Neutrophil (primary cell): ENCODE measurements around the gene EZR.

Experiments
- H3K27ac ChIP-seq: fragments of 200-600 bp; sonication (generic); 2 replicates; pipeline ENCODE4 v1.5.1; 2016; ENCODE audit warnings: mild to moderate bottlenecking, moderate library complexity
- H3K27me3 ChIP-seq: fragments of 200-600 bp; sonication (generic); 2 replicates; pipeline ENCODE4 v1.6.0; 2016; ENCODE audit warnings: mild to moderate bottlenecking
- H3K36me3 ChIP-seq: fragments of 200-600 bp; sonication (generic); 2 replicates; pipeline ENCODE4 v1.5.1; 2017
- H3K4me1 ChIP-seq, 2 experiments: fragments of 200-600 bp in 1 of 2; sonication (generic) in 1 of 2; 1 replicate in 1 of 2; 2 replicates in 1 of 2; pipeline versions ENCODE4 v1.5.1 to v1.6.1; 2013 to 2016; ENCODE audit warnings: low read depth in 1 of 2, low read length in 1 of 2, mild to moderate bottlenecking in 1 of 2, moderate library complexity in 1 of 2; ENCODE audit not compliant: control insufficient read depth in 1 of 2, insufficient read depth in 1 of 2
- H3K4me3 ChIP-seq, 2 experiments: fragments of 200-600 bp in 1 of 2; sonication (generic) in 1 of 2; 1 replicate in 1 of 2; 2 replicates in 1 of 2; pipeline ENCODE4 v1.5.1; 2013 to 2016; ENCODE audit warnings: low read depth in 1 of 2, low read length in 1 of 2, mild to moderate bottlenecking in 1 of 2, moderate library complexity in 1 of 2
- H3K9me3 ChIP-seq: fragments of 200-600 bp; sonication (generic); 2 replicates; pipeline ENCODE4 v1.5.1; 2016
- CTCF ChIP-seq: fragments of 200-600 bp; sonication (generic); IDR thresholded peaks from 2 replicates; pipeline ENCODE4 v1.5.1; 2016; ENCODE audit warnings: antibody characterized with exemption

The EZR gene

GRCh38 chr6:158818581-158819212 lies 471 bp downstream of the EZR start:
- peak overlapping the region; percentile 79 to 88 for H3K4me3 ChIP-seq
- H3K9me3 ChIP-seq = no peaks in the 10 kb centered on the region
- peak overlapping the region; percentile 82 for H3K27ac ChIP-seq
- H3K36me3 ChIP-seq = no peaks in the 10 kb centered on the region
- no peak for TF ChIP-seq CTCF
- H3K27me3 ChIP-seq = peaks cover 8% of the 10 kb centered on the region
- peaks cover 18 to 21% of the 10 kb centered on the region in 2 experiments for H3K4me1 ChIP-seq

- no peak for TF ChIP-seq CTCF
- peak overlapping the region; percentile 82 for H3K27ac ChIP-seq
- peak overlapping the region; percentile 79 to 88 for H3K4me3 ChIP-seq
- H3K36me3 ChIP-seq = no peaks in the 10 kb centered on the region
- H3K4me1 ChIP-seq = peaks cover 19 to 25% of the 10 kb centered on the region in 2 experiments
- H3K27me3 ChIP-seq = peaks cover 8% of the 10 kb centered on the region
- H3K9me3 ChIP-seq = no peaks in the 10 kb centered on the region
These were observed 1.2 kb downstream of the EZR start for GRCh38 chr6:158817728-158818580.

- no peak for TF ChIP-seq CTCF
- Histone ChIP-seq H3K36me3 (no peaks in the 10 kb centered on the region), H3K4me3 (peak overlapping the region; percentile 79 to 88), H3K27me3 (no peaks in the 10 kb centered on the region), H3K4me1 (peaks cover 25 to 34% of the 10 kb centered on the region in 2 experiments), H3K9me3 (no peaks in the 10 kb centered on the region), H3K27ac (peak overlapping the region; percentile 82)
These were observed 2.1 kb downstream of the EZR start for GRCh38 chr6:158816803-158817727.

GRCh38 chr6:158816329-158816728 lies 2.8 kb downstream of the EZR start:
- TF ChIP-seq CTCF = no peak
- H3K36me3 ChIP-seq = no peaks in the 10 kb centered on the region
- H3K27ac ChIP-seq = no peak overlapping the region
- no peaks in the 10 kb centered on the region for H3K27me3 ChIP-seq
- H3K4me3 ChIP-seq = no peak overlapping the region
- H3K9me3 ChIP-seq = no peaks in the 10 kb centered on the region
- peaks cover 25 to 36% of the 10 kb centered on the region in 2 experiments for H3K4me1 ChIP-seq

- H3K36me3 ChIP-seq = no peaks in the 10 kb centered on the region
- peaks cover 25 to 36% of the 10 kb centered on the region in 2 experiments for H3K4me1 ChIP-seq
These were observed 3.3 kb downstream of the EZR start for GRCh38 chr6:158815907-158816306.

More at GRCh38 chr6:158815907-158816306, 3.3 kb downstream of the EZR start:
- H3K9me3 ChIP-seq = no peaks in the 10 kb centered on the region
- TF ChIP-seq CTCF = no peak
- no peak overlapping the region for H3K4me3 ChIP-seq
- H3K27ac ChIP-seq = no peak overlapping the region
- H3K27me3 ChIP-seq = no peaks in the 10 kb centered on the region
